ENCODE results near the gene GRB10.
A peak's percentile ranks its signal among the peaks of the same experiment; 100 is the strongest.

DNA sequence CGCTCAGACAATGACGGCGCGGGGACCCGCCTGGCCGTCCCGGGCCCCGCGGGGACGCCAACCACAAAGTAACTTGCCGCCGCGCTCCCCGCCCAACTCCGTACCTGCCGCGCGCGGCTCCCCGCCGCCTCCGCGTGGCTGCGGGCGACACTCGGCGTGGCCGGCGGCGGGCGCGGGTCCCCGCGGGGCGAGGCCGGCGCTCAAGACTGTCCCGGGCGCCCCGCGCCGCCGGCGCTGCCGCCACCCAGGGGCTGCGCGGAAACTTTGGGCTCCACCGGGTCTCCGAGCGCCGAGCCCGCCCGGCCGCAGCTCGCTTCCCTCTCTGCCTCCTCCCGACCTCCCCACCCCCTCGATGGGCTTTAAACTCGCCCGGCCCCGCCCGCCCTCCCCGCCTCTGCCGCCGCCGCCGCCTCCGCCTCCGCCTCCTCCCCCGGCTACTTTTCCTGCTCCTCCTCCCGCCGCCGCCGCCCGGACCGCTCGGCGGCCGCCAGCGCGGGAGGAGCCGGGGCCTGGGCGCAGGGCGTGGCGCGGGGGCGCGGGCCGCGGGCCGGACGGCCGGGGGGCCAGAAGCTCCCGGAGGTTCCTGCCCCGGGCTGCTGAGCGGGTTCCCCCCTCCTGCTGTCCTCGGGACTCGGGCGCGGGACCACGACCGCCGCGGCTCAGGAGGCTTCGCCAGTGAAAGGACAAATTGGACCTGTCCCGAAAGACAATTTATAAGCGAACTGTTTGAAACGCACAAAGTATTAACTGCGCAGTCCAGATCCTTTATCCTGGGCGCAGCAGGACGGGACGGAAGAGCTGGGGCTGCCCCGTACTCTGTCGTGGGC lies 10.6 kb upstream of the GRB10 start:
- TF ChIP-seq, protein P1, sequence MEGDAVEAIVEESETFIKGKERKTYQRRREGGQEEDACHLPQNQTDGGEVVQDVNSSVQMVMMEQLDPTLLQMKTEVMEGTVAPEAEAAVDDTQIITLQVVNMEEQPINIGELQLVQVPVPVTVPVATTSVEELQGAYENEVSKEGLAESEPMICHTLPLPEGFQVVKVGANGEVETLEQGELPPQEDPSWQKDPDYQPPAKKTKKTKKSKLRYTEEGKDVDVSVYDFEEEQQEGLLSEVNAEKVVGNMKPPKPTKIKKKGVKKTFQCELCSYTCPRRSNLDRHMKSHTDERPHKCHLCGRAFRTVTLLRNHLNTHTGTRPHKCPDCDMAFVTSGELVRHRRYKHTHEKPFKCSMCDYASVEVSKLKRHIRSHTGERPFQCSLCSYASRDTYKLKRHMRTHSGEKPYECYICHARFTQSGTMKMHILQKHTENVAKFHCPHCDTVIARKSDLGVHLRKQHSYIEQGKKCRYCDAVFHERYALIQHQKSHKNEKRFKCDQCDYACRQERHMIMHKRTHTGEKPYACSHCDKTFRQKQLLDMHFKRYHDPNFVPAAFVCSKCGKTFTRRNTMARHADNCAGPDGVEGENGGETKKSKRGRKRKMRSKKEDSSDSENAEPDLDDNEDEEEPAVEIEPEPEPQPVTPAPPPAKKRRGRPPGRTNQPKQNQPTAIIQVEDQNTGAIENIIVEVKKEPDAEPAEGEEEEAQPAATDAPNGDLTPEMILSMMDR (IDR thresholded peaks at IDR 0.05): no peak
- peak in 2 of 4 donors; percentile 4 to 14 for TF ChIP-seq POLR2A (IDR thresholded peaks at IDR 0.05)
